ENCODE data around the gene ADRA2B.

Gene ADRA2B

GRCh38 chr2:96103187-96103601 lies 13.2 kb downstream of the ADRA2B start:
- DNase-seq, result no peak

- DNase-seq, result no peak
Observed at GRCh38 chr2:96102596-96103186, 13.7 kb downstream of the ADRA2B start.

GRCh38 chr2:96100893-96101304 lies 15.5 kb downstream of the ADRA2B start:
- DNase-seq, result no peak

- no peak for DNase-seq
Observed at GRCh38 chr2:96099861-96100798, 16.2 kb downstream of the ADRA2B start.

GRCh38 chr2:96098900-96099590 lies 17.3 kb downstream of the ADRA2B start:
- peak in 1 of 2 experiments; percentile 1 for DNase-seq

- DNase-seq, result peak in 1 of 2 experiments; percentile 2
Observed at GRCh38 chr2:96097951-96098823, 18.2 kb downstream of the ADRA2B start.

- DNase-seq, result no peak
Observed at GRCh38 chr2:96097441-96097840, 18.9 kb downstream of the ADRA2B start.

- no peak for DNase-seq
Observed at GRCh38 chr2:96095116-96095636, 21.2 kb downstream of the ADRA2B start.

- no peak for DNase-seq
Observed at GRCh38 chr2:96093528-96093927, 22.8 kb downstream of the ADRA2B start.

GRCh38 chr2:96092951-96093350 lies 23.4 kb downstream of the ADRA2B start:
- DNase-seq, result no peak

- DNase-seq, result no peak
Observed at GRCh38 chr2:96092573-96092877, 23.8 kb downstream of the ADRA2B start.

GRCh38 chr2:96091711-96092572 lies 24.4 kb downstream of the ADRA2B start:
- peak in 1 of 2 experiments; percentile 1 for DNase-seq

GRCh38 chr2:96091141-96091710 lies 25.1 kb downstream of the ADRA2B start:
- peak in 1 of 2 experiments; percentile 1 for DNase-seq

GRCh38 chr2:96090196-96090926 lies 26.0 kb downstream of the ADRA2B start:
- DNase-seq, result peak in 1 of 2 experiments; percentile 0

- peak in 1 of 2 experiments; percentile 1 for DNase-seq
Observed at GRCh38 chr2:96089356-96090195, 26.8 kb downstream of the ADRA2B start.

- peak in 1 of 2 experiments; percentile 0 for DNase-seq
Observed at GRCh38 chr2:96088340-96089335, 27.7 kb downstream of the ADRA2B start.

- DNase-seq, result no peak
Observed at GRCh38 chr2:96087130-96087529, 29.2 kb downstream of the ADRA2B start.

Measured in activated CD4-positive, alpha-beta T cell treated with anti-CD3 and anti-CD28 coated beads, Interleukin-2, amount 50 U/mL, for 48 hours (primary cell).